GM21619 (cell line): ENCODE data around the gene KLHL17.

Source experiments
- ATAC-seq: cut with Tn5 transposase; IDR thresholded peaks from one replicate; pipeline ENCODE4 v1.9.1; 2021; ENCODE audit not compliant: unreplicated experiment

KLHL17 gene

GRCh38 chr1:960363-961131, at the start of gene KLHL17:
Gene KLHL17, plus strand, starts transcription at chr1:960584. Its CDS starts 110 bp downstream, at chr1:960694.
- no peak for ATAC-seq

- ATAC-seq, result no peak
These were observed 49.3 kb upstream of the KLHL17 start for GRCh38 chr1:910881-911721.

GRCh38 chr1:911875-912739, 48.3 kb upstream of the KLHL17 start:
- no peak for ATAC-seq

GRCh38 chr1:912740-913301, 47.6 kb upstream of the KLHL17 start:
- no peak for ATAC-seq

GRCh38 chr1:913491-914130, 46.8 kb upstream of the KLHL17 start:
- ATAC-seq, result no peak

- no peak for ATAC-seq
These were observed 46.1 kb upstream of the KLHL17 start for GRCh38 chr1:914131-914890.

GRCh38 chr1:914891-915280, 45.5 kb upstream of the KLHL17 start:
- ATAC-seq, result no peak

- no peak for ATAC-seq
These were observed 44.9 kb upstream of the KLHL17 start for GRCh38 chr1:915295-916172.

- ATAC-seq, result no peak
These were observed 44.0 kb upstream of the KLHL17 start for GRCh38 chr1:916173-917075.

- ATAC-seq, result no peak
These were observed 43.3 kb upstream of the KLHL17 start for GRCh38 chr1:917076-917459.

- ATAC-seq, result no peak
These were observed 42.8 kb upstream of the KLHL17 start for GRCh38 chr1:917466-918091.

- ATAC-seq, result no peak
These were observed 42.0 kb upstream of the KLHL17 start for GRCh38 chr1:918353-918752.

GRCh38 chr1:918843-919242, 41.5 kb upstream of the KLHL17 start:
- no peak for ATAC-seq

GRCh38 chr1:919271-919872, 41.0 kb upstream of the KLHL17 start:
- ATAC-seq, result no peak

GRCh38 chr1:920010-920409, 40.4 kb upstream of the KLHL17 start:
- ATAC-seq, result no peak

- ATAC-seq, result no peak
These were observed 39.9 kb upstream of the KLHL17 start for GRCh38 chr1:920521-920920.
